ENCODE measurements around the gene ITPK1. TPM values are rescaled to one million over a fixed set of nuclear protein-coding genes. Genes with fewer than 3 reads are reported as not detected.

The ITPK1 gene
- total and polyA plus RNA-seq, 10 of the 15 experiments (the other 5 are each of a cell fraction or from before 2014, with no cell fraction given) = 1.3 to 73.2 (median 27.0) TPM

- TF ChIP-seq CUX1 (IDR thresholded peaks at IDR 0.05; ENCODE audit: insufficient replicate concordance, low read depth, low read length) = no peak
These were observed 50.4 kb downstream of the ITPK1 start (continued) for GRCh38 chr14:93065272-93065730.

- peaks cover 68% of the 10 kb centered on the region for H3K4me1 ChIP-seq (ENCODE audit: control insufficient read depth, insufficient read depth, low read length)
- ChIA-PET RAD21 (ENCODE audit: unreplicated experiment) (interaction anchor here (0.8 to 2.0 kb wide), 5 partner anchors 8 to 154 kb away, joined by 3 to 16 read pairs (median 5); partner anchors contain the start of genes LYSET and MOAP1), SMC1A (ENCODE audit: uncharacterized antibody, unreplicated experiment) (interaction anchor here (0.6 to 5.3 kb wide), 8 partner anchors 8 to 395 kb away, joined by 3 to 31 read pairs (median 4); partner anchors contain the start of gene ITPK1), CTCF (interaction anchor here (1.0 to 6.2 kb wide), 5 partner anchors 31 to 113 kb away, joined by 3 to 43 read pairs (median 5); no protein-coding TSS in a partner anchor), POLR2A (interaction anchor here (0.7 to 2.6 kb wide), 3 partner anchors 9 to 201 kb away, joined by 3 to 14 read pairs (median 6); no protein-coding TSS in a partner anchor)
- H3K79me2 ChIP-seq (ENCODE audit: control insufficient read depth, insufficient read depth, low read length) = peaks cover 21% of the 10 kb centered on the region
- no peaks in the 10 kb centered on the region for H3K27me3 ChIP-seq (replicated peaks in 1 of 2; ENCODE audit: control insufficient read depth in 2 of 2, insufficient read depth in 2 of 2, low read length in 1 of 2)
- 66% methylated on average over 10 of the region's 10 CpGs for WGBS (ENCODE audit: insufficient coverage, insufficient replicate concordance, low lambda C conversion rate, missing lambda C conversion rate)
- intact Hi-C loops (cut with micrococcal nuclease; ENCODE audit: unreplicated experiment) = no loop called here
- H3K4me3 ChIP-seq = no peak overlapping the region
- H4K20me1 ChIP-seq (ENCODE audit: control insufficient read depth, insufficient read depth) = no peaks in the 10 kb centered on the region
- no peak for FAIRE-seq
- peak; percentile 3; the same call in 2 of the 3 replicates for ATAC-seq
- H3K4me2 ChIP-seq (ENCODE audit: control insufficient read depth, insufficient read depth) = no peak overlapping the region; the same call in 1 of the 2 replicates
- peaks cover 0 to 4% of the 10 kb centered on the region in 2 experiments; a peak in 2 of 4 replicates for H3K36me3 ChIP-seq (ENCODE audit: control insufficient read depth in 2 of 2, insufficient read depth in 2 of 2, low read length in 1 of 2)
- H2AFZ ChIP-seq (ENCODE audit: control insufficient read depth, low read depth, low read length) = no peak overlapping the region
- BruUV-seq (replicated peaks) = no TSS peak
- H3K9me3 ChIP-seq (replicated peaks; ENCODE audit: control insufficient read depth, insufficient read depth, low read length) = no peaks in the 10 kb centered on the region
- peak overlapping the region; percentile 92 for H3K27ac ChIP-seq (ENCODE audit: control insufficient read depth, insufficient read depth)
- H3K9ac ChIP-seq (ENCODE audit: control insufficient read depth, insufficient read depth, low read length) = peak overlapping the region; percentile 7; the same call in 1 of the 2 replicates
- in situ Hi-C loops (cut with MboI) = no loop called here
- DNase-seq (ENCODE audit: low read depth, low spot score) = no peak
- TF ChIP-seq REST (IDR thresholded peaks at IDR 0.05; ENCODE audit: low read depth, low read length) (no peak), NR2F1 (conservative IDR thresholded peaks at IDR 0.05) (peak; percentile 81), IRF4 (IDR thresholded peaks at IDR 0.05; ENCODE audit: low read depth, low read length) (no peak), IKZF2 (IDR thresholded peaks at IDR 0.05) (0 out of 4 replicates have a peak, but pooled peaks of 1 of the 2 experiments have one; percentile 17), RUNX3 (IDR thresholded peaks at IDR 0.05; ENCODE audit: low read length) (0 out of 2 replicates have a peak, but pooled peaks have one; percentile 5)
These were observed 51.1 kb downstream of the ITPK1 start for GRCh38 chr14:93064411-93065271.

Measured in GM12878 (cell line).